Chondrocyte (in vitro differentiated cells): ENCODE results near the gene MYB. TPM values are rescaled to one million over a fixed set of nuclear protein-coding genes. Genes with fewer than 3 reads are reported as not detected.

Experiments
- DNase-seq: peaks from one replicate; pipeline ENCODE4 v3.0.0; 2021; ENCODE audit warnings: mixed read lengths, low spot score
- H3K27ac Mint-ChIP-seq: one replicate; pipeline ENCODE4 v1.8.0; 2021; ENCODE audit warnings: mild to moderate bottlenecking, moderate library complexity, mixed read lengths; ENCODE audit not compliant: unreplicated experiment
- H3K27me3 Mint-ChIP-seq: 2 replicates; pipeline ENCODE4 v1.8.0; 2021; ENCODE audit warnings: low read depth, mixed read lengths
- H3K36me3 Mint-ChIP-seq: 2 replicates; pipeline ENCODE4 v1.8.0; 2021; ENCODE audit warnings: low read depth, mixed read lengths
- H3K4me1 Mint-ChIP-seq: 2 replicates; pipeline ENCODE4 v1.8.0; 2021; ENCODE audit warnings: low read depth, mild to moderate bottlenecking, mixed read lengths
- H3K4me3 Mint-ChIP-seq: one replicate; pipeline ENCODE4 v1.8.0; 2021; ENCODE audit warnings: mild to moderate bottlenecking, moderate library complexity, mixed read lengths; ENCODE audit not compliant: unreplicated experiment
- H3K9me3 Mint-ChIP-seq: 2 replicates; pipeline ENCODE4 v1.8.0; 2021; ENCODE audit warnings: low read depth, mixed read lengths
- CTCF ChIP-seq: fragments of 200-600 bp; sonication (generic); IDR thresholded peaks from 2 replicates; pipeline ENCODE4 v1.5.0; 2021; ENCODE audit warnings: antibody characterized with exemption, mild to moderate bottlenecking, moderate library complexity
- total RNA-seq: library from RNA; stranded (reverse); gene quantifications from 3 replicates; pipeline ENCODE4 v1.2.1, GENCODE V29; 2021

Gene MYB
- total RNA-seq, 1 donor from 2014 or later, result 0.20 TPM

GRCh38 chr6:135227349-135227748 is 46.2 kb downstream of the MYB start:
- Mint-ChIP-seq H3K27ac (no peak overlapping the region), H3K4me1 (peaks cover 2% of the 10 kb centered on the region), H3K9me3 (no peaks in the 10 kb centered on the region), H3K27me3 (no peaks in the 10 kb centered on the region), H3K36me3 (no peaks in the 10 kb centered on the region), H3K4me3 (no peak overlapping the region)
- TF ChIP-seq CTCF, result no peak
- no peak for DNase-seq

- Mint-ChIP-seq H3K4me1 (peaks cover 2% of the 10 kb centered on the region), H3K9me3 (no peaks in the 10 kb centered on the region), H3K36me3 (no peaks in the 10 kb centered on the region), H3K27me3 (no peaks in the 10 kb centered on the region), H3K27ac (no peak overlapping the region), H3K4me3 (no peak overlapping the region)
- no peak for DNase-seq
- TF ChIP-seq CTCF, result no peak
Observed at GRCh38 chr6:135227758-135228157, 46.6 kb downstream of the MYB start.

DNA sequence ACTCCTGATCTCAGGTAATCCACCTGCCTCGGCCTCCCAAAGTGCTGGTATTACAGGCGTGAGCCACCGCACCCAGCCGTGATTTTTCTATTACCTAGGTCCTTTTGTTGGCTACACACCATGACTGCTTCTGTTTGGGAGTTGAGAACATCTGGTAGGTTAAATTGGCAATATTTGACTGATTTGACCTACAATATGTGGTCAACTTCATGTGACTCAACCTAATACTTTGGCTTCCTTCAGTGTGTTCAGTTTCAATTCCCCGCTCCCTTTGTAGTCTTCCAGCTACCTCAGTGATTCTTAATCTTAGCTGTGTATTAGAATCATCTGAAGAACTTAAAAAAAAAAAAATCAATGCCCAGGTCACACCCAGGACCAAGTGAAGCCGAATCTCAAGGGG is 47.4 kb downstream of the MYB start:
- H3K36me3 Mint-ChIP-seq, result no peaks in the 10 kb centered on the region
- peaks cover 2% of the 10 kb centered on the region for H3K4me1 Mint-ChIP-seq

DNA sequence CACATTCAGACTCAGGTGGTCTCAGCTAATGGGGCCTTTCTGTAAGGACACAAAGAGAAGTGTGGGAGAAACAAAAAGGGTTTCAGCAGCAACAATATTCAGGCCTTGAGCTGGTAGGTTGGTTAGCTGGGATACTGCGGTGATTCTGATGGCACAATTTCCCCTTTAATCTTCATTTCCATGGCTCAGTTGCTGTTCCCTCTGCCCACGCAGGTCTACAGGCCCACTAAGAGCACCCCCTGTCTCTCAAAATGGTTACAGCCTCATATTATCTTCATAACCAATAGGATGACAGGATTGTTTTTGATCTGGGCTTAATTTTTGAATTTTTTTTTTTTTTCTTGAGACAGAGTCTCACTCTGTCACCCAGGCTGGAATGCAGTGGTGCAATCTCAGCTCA is 48.9 kb downstream of the MYB start:
- Mint-ChIP-seq H3K9me3 (no peaks in the 10 kb centered on the region), H3K4me1 (peaks cover 2% of the 10 kb centered on the region), H3K27ac (no peak overlapping the region), H3K27me3 (no peaks in the 10 kb centered on the region), H3K4me3 (no peak overlapping the region), H3K36me3 (no peaks in the 10 kb centered on the region)
- TF ChIP-seq CTCF, result no peak
- DNase-seq, result no peak

More for the DNA sequence above, 47.4 kb downstream of the MYB start:
- H3K9me3 Mint-ChIP-seq, result no peaks in the 10 kb centered on the region
- H3K27me3 Mint-ChIP-seq, result no peaks in the 10 kb centered on the region
- H3K4me3 Mint-ChIP-seq, result no peak overlapping the region
- H3K27ac Mint-ChIP-seq, result no peak overlapping the region
- no peak for TF ChIP-seq CTCF
- no peak for DNase-seq

GRCh38 chr6:135230711-135231468 is 49.8 kb downstream of the MYB start:
- DNase-seq, result no peak
- H3K27me3 Mint-ChIP-seq, result no peaks in the 10 kb centered on the region
- H3K4me1 Mint-ChIP-seq, result peaks cover 2% of the 10 kb centered on the region
- peak overlapping the region; percentile 54 for H3K27ac Mint-ChIP-seq
- no peak for TF ChIP-seq CTCF
- no peaks in the 10 kb centered on the region for H3K9me3 Mint-ChIP-seq
- H3K36me3 Mint-ChIP-seq, result no peaks in the 10 kb centered on the region
- H3K4me3 Mint-ChIP-seq, result no peak overlapping the region
